NCI-H2227 (cell line): ENCODE results near the gene GOLM1.

ENCODE experiments used
- DNase-seq: peaks from one replicate; lab custom pipeline; 2025; ENCODE audit not compliant: unreplicated experiment; lab: John Stamatoyannopoulos, UW

GOLM1 gene

DNA sequence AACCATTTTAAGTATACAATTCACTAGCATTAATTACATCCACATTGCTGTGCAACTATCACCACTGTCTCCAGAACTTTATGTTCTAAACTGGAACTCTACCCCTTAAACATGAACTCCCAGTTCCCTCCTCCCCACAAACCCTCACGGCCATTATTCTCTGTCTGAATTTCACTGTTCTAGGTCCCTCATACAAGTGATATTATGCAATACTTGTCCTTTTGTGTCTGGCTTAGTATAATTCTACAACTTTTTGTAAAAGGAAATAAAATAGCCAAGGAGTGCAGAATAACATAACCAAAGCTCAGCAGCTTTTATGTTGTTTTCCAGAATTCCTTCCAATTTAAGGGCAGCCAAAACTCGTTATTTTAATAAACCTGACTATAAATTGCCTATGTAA lies 105.2 kb downstream of the GOLM1 start:
- DNase-seq = no peak

GRCh38 chr9:85987236-85987635 lies 112.1 kb downstream of the GOLM1 start:
- DNase-seq = no peak

DNA sequence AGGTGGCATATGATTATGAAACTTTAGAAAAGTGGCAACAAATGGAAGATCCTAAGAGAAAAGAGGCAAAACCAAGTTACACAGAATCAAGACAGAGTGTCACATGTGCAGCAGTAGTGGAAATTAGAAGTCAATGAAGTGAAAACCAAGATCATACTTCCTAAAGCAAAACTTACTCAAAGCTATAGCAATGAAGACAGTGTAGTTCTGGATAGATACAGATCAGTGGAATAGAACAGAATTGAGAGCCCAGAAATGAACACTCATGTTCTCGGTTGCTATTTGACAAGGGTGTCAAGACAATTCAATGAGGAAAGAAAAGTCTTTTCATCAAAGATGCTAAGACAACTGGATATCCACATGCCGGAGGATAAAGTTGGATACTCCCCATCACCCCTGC lies 114.9 kb downstream of the GOLM1 start:
- no peak for DNase-seq

- DNase-seq = no peak
These were observed 118.0 kb downstream of the GOLM1 start for GRCh38 chr9:85981369-85981768.

- no peak for DNase-seq
These were observed 120.9 kb downstream of the GOLM1 start for GRCh38 chr9:85978496-85978895.
